Measurements from ENCODE around the gene KRTAP9-8.

The KRTAP9-8 gene

DNA sequence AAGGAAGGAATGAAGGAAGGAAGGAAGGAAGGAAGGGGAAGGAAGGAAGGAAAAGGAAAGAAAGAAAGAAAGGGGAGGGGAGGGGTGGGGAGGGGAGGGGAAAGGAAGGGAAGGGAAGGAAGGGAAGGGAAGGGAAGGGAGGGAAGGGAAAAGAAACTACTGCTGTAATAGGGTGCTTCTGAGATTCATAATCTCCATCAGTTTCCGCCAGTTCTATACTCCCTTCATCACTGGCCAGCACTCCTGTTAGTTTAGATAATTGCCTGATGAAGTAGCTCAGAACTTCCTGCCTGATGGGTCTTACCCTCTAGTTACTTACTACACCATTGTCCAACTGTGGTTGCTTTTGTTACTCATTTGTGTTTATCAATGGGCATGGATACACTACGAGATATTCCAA is 25.4 kb downstream of the KRTAP9-8 start:
- no peak for ATAC-seq
- TF ChIP-seq CSDC2 (CRISPR knock-in tag; IDR thresholded peaks at IDR 0.05) (no peak), ISL1 (CRISPR knock-in tag; IDR thresholded peaks at IDR 0.05) (no peak), ESRRG (CRISPR knock-in tag; IDR thresholded peaks at IDR 0.05) (no peak), GLIS3 (CRISPR knock-in tag; IDR thresholded peaks at IDR 0.05) (no peak), TOX (CRISPR knock-in tag; IDR thresholded peaks at IDR 0.05; ENCODE audit: borderline replicate concordance) (no peak), OSR1 (CRISPR knock-in tag; IDR thresholded peaks at IDR 0.05) (no peak), ZNF70 (CRISPR knock-in tag; IDR thresholded peaks at IDR 0.05) (no peak), SNAI2 (CRISPR knock-in tag; IDR thresholded peaks at IDR 0.05) (no peak), ZFP3 (CRISPR knock-in tag; IDR thresholded peaks at IDR 0.05) (no peak), ARNTL (CRISPR knock-in tag; IDR thresholded peaks at IDR 0.05; ENCODE audit: borderline replicate concordance, low read depth) (no peak), ZC3H10 (CRISPR knock-in tag; IDR thresholded peaks at IDR 0.05) (no peak)
- TF ChIP-seq, protein P1, sequence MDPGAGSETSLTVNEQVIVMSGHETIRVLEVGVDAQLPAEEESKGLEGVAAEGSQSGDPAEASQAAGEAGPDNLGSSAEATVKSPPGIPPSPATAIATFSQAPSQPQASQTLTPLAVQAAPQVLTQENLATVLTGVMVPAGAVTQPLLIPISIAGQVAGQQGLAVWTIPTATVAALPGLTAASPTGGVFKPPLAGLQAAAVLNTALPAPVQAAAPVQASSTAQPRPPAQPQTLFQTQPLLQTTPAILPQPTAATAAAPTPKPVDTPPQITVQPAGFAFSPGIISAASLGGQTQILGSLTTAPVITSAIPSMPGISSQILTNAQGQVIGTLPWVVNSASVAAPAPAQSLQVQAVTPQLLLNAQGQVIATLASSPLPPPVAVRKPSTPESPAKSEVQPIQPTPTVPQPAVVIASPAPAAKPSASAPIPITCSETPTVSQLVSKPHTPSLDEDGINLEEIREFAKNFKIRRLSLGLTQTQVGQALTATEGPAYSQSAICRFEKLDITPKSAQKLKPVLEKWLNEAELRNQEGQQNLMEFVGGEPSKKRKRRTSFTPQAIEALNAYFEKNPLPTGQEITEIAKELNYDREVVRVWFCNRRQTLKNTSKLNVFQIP (CRISPR knock-in tag; IDR thresholded peaks at IDR 0.05; ENCODE audit: borderline replicate concordance, low read depth): no peak
- TF ChIP-seq, protein P2, sequence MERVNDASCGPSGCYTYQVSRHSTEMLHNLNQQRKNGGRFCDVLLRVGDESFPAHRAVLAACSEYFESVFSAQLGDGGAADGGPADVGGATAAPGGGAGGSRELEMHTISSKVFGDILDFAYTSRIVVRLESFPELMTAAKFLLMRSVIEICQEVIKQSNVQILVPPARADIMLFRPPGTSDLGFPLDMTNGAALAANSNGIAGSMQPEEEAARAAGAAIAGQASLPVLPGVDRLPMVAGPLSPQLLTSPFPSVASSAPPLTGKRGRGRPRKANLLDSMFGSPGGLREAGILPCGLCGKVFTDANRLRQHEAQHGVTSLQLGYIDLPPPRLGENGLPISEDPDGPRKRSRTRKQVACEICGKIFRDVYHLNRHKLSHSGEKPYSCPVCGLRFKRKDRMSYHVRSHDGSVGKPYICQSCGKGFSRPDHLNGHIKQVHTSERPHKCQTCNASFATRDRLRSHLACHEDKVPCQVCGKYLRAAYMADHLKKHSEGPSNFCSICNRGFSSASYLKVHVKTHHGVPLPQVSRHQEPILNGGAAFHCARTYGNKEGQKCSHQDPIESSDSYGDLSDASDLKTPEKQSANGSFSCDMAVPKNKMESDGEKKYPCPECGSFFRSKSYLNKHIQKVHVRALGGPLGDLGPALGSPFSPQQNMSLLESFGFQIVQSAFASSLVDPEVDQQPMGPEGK (CRISPR knock-in tag; IDR thresholded peaks at IDR 0.05; ENCODE audit: borderline replicate concordance): no peak

DNA sequence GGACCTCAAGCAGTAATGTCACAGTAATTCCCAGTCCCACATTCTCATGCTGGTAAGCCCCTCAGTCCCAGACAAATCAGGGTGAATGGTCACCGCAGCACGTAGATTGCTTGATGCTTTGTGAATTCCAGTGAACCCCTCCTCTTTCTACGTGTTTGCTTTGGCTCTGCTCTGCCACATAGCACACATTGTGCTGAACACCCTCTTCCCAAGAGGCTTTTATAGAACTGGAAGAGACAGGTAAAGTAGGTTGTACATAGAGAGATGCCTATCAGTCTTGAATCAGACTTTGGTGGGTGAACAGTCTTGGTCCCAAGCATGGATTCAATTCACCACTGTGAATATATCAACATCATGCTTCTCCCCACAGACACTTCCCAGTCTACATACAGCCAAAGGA is 26.8 kb downstream of the KRTAP9-8 start:
- TF ChIP-seq ZC3H10 (CRISPR knock-in tag; IDR thresholded peaks at IDR 0.05) (no peak), ZFP30 (CRISPR knock-in tag; IDR thresholded peaks at IDR 0.05) (no peak), RARB (CRISPR knock-in tag; IDR thresholded peaks at IDR 0.05) (no peak), PPARA (CRISPR knock-in tag; IDR thresholded peaks at IDR 0.05; ENCODE audit: borderline replicate concordance) (no peak), CSDC2 (CRISPR knock-in tag; IDR thresholded peaks at IDR 0.05) (no peak), ESRRG (CRISPR knock-in tag; IDR thresholded peaks at IDR 0.05) (no peak), TCF4 (CRISPR knock-in tag; IDR thresholded peaks at IDR 0.05; ENCODE audit: borderline replicate concordance) (no peak), ZNF8 (CRISPR knock-in tag; IDR thresholded peaks at IDR 0.05) (no peak)
- TF ChIP-seq, protein P2 (CRISPR knock-in tag; IDR thresholded peaks at IDR 0.05; ENCODE audit: borderline replicate concordance): no peak
- TF ChIP-seq, protein P1 (CRISPR knock-in tag; IDR thresholded peaks at IDR 0.05; ENCODE audit: borderline replicate concordance, low read depth): no peak
- TF ChIP-seq, protein P3, sequence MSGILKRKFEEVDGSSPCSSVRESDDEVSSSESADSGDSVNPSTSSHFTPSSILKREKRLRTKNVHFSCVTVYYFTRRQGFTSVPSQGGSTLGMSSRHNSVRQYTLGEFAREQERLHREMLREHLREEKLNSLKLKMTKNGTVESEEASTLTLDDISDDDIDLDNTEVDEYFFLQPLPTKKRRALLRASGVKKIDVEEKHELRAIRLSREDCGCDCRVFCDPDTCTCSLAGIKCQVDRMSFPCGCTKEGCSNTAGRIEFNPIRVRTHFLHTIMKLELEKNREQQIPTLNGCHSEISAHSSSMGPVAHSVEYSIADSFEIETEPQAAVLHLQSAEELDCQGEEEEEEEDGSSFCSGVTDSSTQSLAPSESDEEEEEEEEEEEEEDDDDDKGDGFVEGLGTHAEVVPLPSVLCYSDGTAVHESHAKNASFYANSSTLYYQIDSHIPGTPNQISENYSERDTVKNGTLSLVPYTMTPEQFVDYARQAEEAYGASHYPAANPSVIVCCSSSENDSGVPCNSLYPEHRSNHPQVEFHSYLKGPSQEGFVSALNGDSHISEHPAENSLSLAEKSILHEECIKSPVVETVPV (CRISPR knock-in tag; IDR thresholded peaks at IDR 0.05): no peak
- TF ChIP-seq, protein P4, sequence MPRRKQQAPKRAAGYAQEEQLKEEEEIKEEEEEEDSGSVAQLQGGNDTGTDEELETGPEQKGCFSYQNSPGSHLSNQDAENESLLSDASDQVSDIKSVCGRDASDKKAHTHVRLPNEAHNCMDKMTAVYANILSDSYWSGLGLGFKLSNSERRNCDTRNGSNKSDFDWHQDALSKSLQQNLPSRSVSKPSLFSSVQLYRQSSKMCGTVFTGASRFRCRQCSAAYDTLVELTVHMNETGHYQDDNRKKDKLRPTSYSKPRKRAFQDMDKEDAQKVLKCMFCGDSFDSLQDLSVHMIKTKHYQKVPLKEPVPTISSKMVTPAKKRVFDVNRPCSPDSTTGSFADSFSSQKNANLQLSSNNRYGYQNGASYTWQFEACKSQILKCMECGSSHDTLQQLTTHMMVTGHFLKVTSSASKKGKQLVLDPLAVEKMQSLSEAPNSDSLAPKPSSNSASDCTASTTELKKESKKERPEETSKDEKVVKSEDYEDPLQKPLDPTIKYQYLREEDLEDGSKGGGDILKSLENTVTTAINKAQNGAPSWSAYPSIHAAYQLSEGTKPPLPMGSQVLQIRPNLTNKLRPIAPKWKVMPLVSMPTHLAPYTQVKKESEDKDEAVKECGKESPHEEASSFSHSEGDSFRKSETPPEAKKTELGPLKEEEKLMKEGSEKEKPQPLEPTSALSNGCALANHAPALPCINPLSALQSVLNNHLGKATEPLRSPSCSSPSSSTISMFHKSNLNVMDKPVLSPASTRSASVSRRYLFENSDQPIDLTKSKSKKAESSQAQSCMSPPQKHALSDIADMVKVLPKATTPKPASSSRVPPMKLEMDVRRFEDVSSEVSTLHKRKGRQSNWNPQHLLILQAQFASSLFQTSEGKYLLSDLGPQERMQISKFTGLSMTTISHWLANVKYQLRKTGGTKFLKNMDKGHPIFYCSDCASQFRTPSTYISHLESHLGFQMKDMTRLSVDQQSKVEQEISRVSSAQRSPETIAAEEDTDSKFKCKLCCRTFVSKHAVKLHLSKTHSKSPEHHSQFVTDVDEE (CRISPR knock-in tag; IDR thresholded peaks at IDR 0.05): no peak
- no peak for ATAC-seq
